Fibroblast of skin of right biceps (primary cell): ENCODE data around the gene TRIM69.
"Not testable (repeated sequence)": the region's sequence is repeated elsewhere in the genome, so short reads cannot be mapped to it uniquely, and the experiment has no call there.

ENCODE experiments used
- DNase-seq: peaks from one replicate; pipeline ENCODE4 v3.0.0-alpha.2; 2013

Gene TRIM69

GRCh38 chr15:44736181-44736765 lies at the start of gene TRIM69:
TSS of gene TRIM69 (plus strand) at chr15:44736528. CDS start at chr15:44736705, 177 bp downstream.
- no peak for DNase-seq

- DNase-seq = not testable (repeated sequence)
Measured at GRCh38 chr15:44689318-44689717, 47.0 kb upstream of the TRIM69 start.

- DNase-seq = not testable (repeated sequence)
Measured at GRCh38 chr15:44690245-44690644, 46.1 kb upstream of the TRIM69 start.

- DNase-seq = no peak
Measured at GRCh38 chr15:44692659-44693058, 43.7 kb upstream of the TRIM69 start.

- no peak for DNase-seq
Measured at GRCh38 chr15:44694416-44694815, 41.9 kb upstream of the TRIM69 start.

GRCh38 chr15:44695294-44695693 lies 41.0 kb upstream of the TRIM69 start:
- DNase-seq = no peak

GRCh38 chr15:44697014-44697413 lies 39.3 kb upstream of the TRIM69 start:
- DNase-seq = no peak

GRCh38 chr15:44698641-44699040 lies 37.7 kb upstream of the TRIM69 start:
- DNase-seq = no peak

- not testable (repeated sequence) for DNase-seq
Measured at GRCh38 chr15:44700676-44701075, 35.7 kb upstream of the TRIM69 start.

GRCh38 chr15:44705986-44706385 lies 30.3 kb upstream of the TRIM69 start:
- DNase-seq = no peak

- peak; percentile 35 for DNase-seq
Measured at GRCh38 chr15:44706401-44706800, 29.9 kb upstream of the TRIM69 start.

GRCh38 chr15:44706946-44707636 lies 29.2 kb upstream of the TRIM69 start:
- no peak for DNase-seq

GRCh38 chr15:44710236-44711095 lies 25.9 kb upstream of the TRIM69 start:
- DNase-seq = no peak

GRCh38 chr15:44711096-44711742 lies 25.1 kb upstream of the TRIM69 start, which contains the start of the genes B2M and PATL2:
TSS of gene B2M (plus strand) at chr15:44711517. CDS start at chr15:44711547, 30 bp downstream.
TSS of gene PATL2 (minus strand) at chr15:44711323. CDS start at chr15:44676490, 34,833 bp downstream.
- peak; percentile 96 for DNase-seq

GRCh38 chr15:44711743-44712345 lies 24.5 kb upstream of the TRIM69 start:
- peak; percentile 51 for DNase-seq

- peak; percentile 85 for DNase-seq
Measured at GRCh38 chr15:44712346-44713005, 23.9 kb upstream of the TRIM69 start.

GRCh38 chr15:44713006-44713966 lies 23.0 kb upstream of the TRIM69 start:
- peak; percentile 41 for DNase-seq

- no peak for DNase-seq
Measured at GRCh38 chr15:44715142-44715796, 21.1 kb upstream of the TRIM69 start.

- no peak for DNase-seq
Measured at GRCh38 chr15:44715797-44716334, 20.5 kb upstream of the TRIM69 start.
